T-helper 1 cell treated with Interleukin-12 subunit alpha and Interleukin-12 subunit beta and Interleukin-4 antibody, amounts not matched to agents 30 μg/mL and 1 μg/mL, for 36 hours (primary cell): ENCODE results near the gene GMEB2.
"Not testable (repeated sequence)": the region's sequence is repeated elsewhere in the genome, so short reads cannot be mapped to it uniquely, and the experiment has no call there.

Experiments used
- H3K27ac Mint-ChIP-seq: one replicate; pipeline ENCODE4 v1.8.0; 2021; ENCODE audit warnings: mild to moderate bottlenecking, mixed read lengths
- H3K27me3 Mint-ChIP-seq: one replicate; pipeline ENCODE4 v1.8.0; 2021; ENCODE audit warnings: low read depth, mixed read lengths
- H3K36me3 Mint-ChIP-seq: one replicate; pipeline ENCODE4 v1.8.0; 2021; ENCODE audit warnings: low read depth, mixed read lengths
- H3K4me1 Mint-ChIP-seq: one replicate; pipeline ENCODE4 v1.8.0; 2021; ENCODE audit warnings: low read depth, mixed read lengths
- H3K4me3 Mint-ChIP-seq: one replicate; pipeline ENCODE4 v1.8.0; 2021; ENCODE audit warnings: mild to moderate bottlenecking, moderate library complexity, mixed read lengths
- H3K9me3 Mint-ChIP-seq: one replicate; pipeline ENCODE4 v1.8.0; 2021; ENCODE audit warnings: mixed read lengths

Gene GMEB2

DNA sequence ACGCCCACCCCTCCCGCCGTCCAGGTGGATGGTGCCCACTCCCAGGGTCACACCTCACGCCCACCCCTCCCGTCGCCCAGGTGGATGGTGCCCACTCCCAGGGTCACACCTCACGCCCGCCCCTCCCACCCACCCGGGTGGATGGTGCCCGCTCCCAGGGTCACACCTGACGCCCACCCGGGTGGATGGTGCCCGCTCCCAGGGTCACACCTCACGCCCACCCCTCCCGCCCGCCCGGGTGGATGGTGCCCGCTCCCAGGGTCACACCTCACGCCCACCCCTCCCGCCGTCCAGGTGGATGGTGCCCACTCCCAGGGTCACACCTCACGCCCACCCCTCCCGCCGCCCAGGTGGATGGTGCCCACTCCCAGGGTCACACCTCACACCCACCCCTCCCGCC is 23.6 kb upstream of the GMEB2 start:
- H3K27ac Mint-ChIP-seq, H3K9me3 Mint-ChIP-seq, H3K36me3 Mint-ChIP-seq, H3K4me3 Mint-ChIP-seq: not testable (repeated sequence)
- Mint-ChIP-seq H3K27me3 (peaks cover 29% of the 10 kb centered on the region), H3K4me1 (peaks cover 10% of the 10 kb centered on the region)

DNA sequence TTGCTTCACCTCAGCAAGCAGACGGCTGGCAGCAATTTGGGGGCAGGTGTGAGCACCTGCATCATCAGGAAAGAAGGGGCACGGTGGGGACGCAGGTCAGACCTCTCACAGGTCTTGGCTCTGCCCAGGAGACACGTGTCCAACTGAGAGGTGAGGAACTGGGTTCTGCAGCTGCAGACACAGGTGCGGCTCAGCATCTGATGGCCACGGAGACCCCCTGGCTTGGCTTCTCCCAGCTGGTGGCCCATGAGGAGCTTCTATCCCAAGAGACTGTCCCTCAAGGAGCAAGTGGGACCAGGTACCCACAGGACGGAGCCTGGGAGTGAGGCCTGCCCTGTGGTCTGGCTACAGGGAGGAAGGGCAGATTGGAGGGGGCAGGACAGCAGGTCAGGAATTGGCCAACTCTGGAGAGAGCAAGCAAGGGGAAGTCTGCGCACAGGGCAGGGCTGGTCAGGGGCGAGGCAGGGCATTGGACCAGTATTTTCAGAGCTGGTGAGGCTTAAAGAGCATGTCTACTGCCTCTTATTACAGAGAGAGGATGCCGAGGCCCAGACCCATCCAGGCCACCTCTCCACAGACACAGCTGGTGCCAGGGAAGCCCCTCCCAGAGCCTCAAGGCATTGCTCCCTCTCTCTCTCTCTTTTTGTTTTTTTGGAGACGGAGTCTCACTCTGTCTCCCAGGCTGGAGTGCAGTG is 22.1 kb upstream of the GMEB2 start:
- Mint-ChIP-seq H3K4me3 (no peak overlapping the region), H3K9me3 (no peaks in the 10 kb centered on the region), H3K36me3 (no peaks in the 10 kb centered on the region), H3K27ac (no peak overlapping the region), H3K4me1 (peaks cover 9% of the 10 kb centered on the region), H3K27me3 (peaks cover 28% of the 10 kb centered on the region)

DNA sequence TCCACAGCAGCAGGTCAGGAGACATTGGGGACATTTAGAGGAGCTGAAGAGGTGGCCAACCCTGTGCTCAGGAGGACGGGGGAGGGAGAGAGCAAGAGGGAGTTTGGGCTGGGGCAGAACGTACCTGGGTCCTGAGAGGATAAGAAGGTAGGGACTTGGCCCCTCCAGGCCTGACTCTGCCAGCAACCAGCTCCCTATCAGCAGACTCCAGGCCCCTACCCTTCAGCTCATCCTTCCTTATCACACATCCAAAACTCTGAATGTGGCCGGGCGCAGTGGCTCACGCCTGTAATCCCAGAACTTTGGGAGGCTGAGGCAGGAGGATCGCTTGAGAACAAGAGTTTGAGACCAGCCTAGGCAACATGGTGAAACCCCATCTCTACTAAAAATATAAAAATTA is 21.3 kb upstream of the GMEB2 start:
- no peak overlapping the region for H3K27ac Mint-ChIP-seq
- H3K27me3 Mint-ChIP-seq: peaks cover 29% of the 10 kb centered on the region
- peaks cover 6% of the 10 kb centered on the region for H3K4me1 Mint-ChIP-seq
- no peak overlapping the region for H3K4me3 Mint-ChIP-seq
- H3K36me3 Mint-ChIP-seq: no peaks in the 10 kb centered on the region
- H3K9me3 Mint-ChIP-seq: no peaks in the 10 kb centered on the region

DNA sequence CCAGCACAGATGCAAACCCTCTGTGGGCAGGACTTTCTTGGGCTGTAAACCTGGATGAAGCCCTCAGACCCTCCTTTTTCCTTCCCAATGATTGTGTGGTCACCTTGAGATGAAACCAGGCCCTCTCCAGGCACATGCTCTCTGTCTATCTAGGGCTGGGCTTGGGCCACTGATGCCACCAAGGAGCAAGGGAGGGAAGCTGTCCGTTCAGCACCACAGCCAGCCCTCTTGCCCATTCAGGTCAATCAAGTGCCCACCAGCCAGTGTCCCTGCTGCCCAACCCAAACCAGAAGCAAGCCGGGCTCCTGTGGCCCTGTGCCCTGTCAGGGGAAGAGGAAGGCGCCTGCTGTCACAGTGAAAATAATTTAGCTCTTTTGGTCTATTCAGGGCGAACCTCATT is 18.3 kb upstream of the GMEB2 start:
- Mint-ChIP-seq H3K4me3 (no peak overlapping the region), H3K36me3 (no peaks in the 10 kb centered on the region), H3K9me3 (no peaks in the 10 kb centered on the region), H3K27me3 (peaks cover 19% of the 10 kb centered on the region), H3K27ac (no peak overlapping the region), H3K4me1 (peaks cover 2% of the 10 kb centered on the region)

DNA sequence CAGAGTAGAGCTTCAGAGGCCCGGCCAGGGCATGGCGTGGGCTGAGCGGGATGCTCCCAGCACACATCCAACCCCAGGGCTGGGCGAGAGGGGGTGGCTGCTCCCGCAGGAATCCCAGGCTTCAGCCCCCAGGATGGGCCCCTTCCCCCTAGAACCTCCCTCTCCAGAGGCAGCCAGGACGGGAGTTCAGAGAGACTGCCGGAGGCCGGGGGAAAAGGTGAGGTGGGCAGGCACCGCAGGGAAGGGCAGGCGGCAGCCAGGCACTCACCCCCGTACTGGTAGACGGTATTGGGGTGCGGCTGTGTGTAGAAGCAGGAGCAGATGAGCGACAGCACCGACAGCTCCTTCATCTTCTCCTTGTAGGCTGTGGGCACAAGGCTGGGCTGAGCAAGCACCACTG is 17.0 kb upstream of the GMEB2 start:
- peaks cover 11% of the 10 kb centered on the region for H3K4me1 Mint-ChIP-seq
- H3K27ac Mint-ChIP-seq: no peak overlapping the region
- no peaks in the 10 kb centered on the region for H3K9me3 Mint-ChIP-seq
- H3K4me3 Mint-ChIP-seq: no peak overlapping the region
- peaks cover 16% of the 10 kb centered on the region for H3K27me3 Mint-ChIP-seq
- no peaks in the 10 kb centered on the region for H3K36me3 Mint-ChIP-seq

DNA sequence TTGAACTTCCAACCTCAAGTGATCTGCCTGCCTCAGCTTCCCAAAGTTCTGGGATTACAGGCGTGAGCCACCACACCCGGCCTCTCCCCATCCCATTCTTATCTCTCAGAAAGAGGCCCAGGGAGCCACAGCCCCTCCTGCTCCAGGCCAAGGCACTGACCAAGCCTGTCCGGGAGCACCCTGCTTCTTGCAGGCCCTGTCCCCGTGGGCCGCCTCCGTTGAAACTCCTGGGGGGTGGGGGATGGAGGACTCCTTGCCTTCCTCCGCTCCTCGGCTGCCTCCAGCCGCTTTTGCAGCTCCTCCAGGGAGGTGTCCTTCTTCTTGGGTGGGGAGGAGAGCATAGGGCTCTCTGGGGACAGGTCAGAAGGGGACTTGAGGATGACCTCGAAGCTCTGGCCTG is 16.6 kb upstream of the GMEB2 start:
- H3K27me3 Mint-ChIP-seq: peaks cover 16% of the 10 kb centered on the region
- H3K9me3 Mint-ChIP-seq: no peaks in the 10 kb centered on the region
- H3K4me3 Mint-ChIP-seq: peak overlapping the region; percentile 66
- no peaks in the 10 kb centered on the region for H3K36me3 Mint-ChIP-seq
- no peak overlapping the region for H3K27ac Mint-ChIP-seq
- H3K4me1 Mint-ChIP-seq: peaks cover 11% of the 10 kb centered on the region

DNA sequence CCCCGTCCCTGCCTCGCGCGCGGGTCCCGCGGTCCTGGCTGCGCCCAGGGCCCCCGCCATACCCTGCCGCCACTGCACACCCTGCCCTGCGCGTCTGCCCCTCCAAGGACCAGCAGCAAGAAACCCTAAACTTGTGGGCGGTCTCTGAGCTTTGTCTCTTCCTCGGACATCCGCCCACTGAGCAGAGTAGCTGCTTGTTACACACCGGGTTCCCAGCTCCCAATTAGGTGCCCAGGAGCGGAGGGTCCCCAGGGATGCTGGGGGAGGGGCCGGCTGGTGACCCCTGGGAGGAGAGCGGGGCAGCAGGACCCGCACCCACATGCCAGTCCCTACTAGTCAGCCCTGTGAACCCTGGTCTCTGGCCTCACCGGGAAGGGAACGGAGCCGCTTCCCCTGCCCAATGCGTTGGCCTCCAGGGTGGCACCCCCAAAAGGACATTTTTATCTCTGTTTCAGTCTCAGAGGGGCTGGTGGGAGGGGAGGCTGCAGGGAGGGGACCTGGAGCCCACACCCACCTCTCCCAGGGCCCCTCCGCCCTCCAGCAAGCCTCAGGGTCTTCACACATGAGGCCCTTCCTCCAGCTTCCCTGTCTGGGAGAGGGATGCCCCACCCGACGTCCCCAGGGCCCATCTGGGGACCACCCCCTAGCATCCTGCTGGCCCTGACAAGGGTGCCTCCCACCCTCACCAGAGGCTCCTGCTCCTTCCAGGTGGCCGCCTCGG is 15.8 kb upstream of the GMEB2 start:
- Mint-ChIP-seq H3K4me1 (peaks cover 14% of the 10 kb centered on the region), H3K27me3 (peaks cover 16% of the 10 kb centered on the region), H3K4me3 (peak overlapping the region; percentile 57), H3K27ac (peak overlapping the region; percentile 81), H3K36me3 (peaks cover 3% of the 10 kb centered on the region), H3K9me3 (no peaks in the 10 kb centered on the region)

DNA sequence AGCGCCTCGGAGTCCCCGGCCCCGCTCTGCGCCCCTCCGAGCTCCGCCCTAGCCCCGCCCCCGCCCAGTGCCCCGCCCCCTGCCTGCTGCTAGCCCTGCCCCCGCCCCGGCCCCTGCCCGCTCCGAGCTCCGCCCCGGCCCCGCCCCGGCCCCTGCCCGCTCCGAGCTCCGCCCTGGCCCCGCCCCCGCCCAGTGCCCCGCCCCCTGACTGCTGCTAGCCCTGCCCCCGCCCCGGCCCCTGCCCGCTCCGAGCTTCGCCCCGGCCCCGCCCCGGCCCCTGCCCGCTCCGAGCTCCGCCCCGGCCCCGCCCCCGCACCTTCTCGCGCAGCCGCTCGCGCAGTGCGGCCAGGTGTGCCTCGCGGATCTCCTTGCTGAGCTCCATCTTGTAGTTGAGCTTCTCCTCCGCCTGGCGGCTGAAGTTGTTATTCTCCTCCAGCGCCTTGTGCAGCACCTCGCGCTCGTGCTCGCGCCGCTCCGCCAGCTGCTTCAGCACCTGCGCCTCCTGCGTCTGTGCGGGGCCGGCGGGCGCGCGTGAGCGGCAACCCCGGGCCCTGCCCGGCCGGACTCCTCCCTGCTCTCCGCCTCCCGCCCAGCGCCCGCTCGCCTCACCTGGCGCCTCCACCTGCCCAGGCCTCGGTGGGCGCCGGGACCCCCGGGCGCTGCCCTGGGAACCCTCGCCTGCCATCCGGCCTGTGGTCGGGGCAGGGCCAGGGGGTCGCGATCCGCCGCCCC is 15.1 kb upstream of the GMEB2 start:
- peaks cover 19% of the 10 kb centered on the region for H3K4me1 Mint-ChIP-seq
- H3K9me3 Mint-ChIP-seq: no peaks in the 10 kb centered on the region
- peaks cover 16% of the 10 kb centered on the region for H3K27me3 Mint-ChIP-seq
- H3K27ac Mint-ChIP-seq: no peak overlapping the region
- H3K36me3 Mint-ChIP-seq: peaks cover 3% of the 10 kb centered on the region
- H3K4me3 Mint-ChIP-seq: peak overlapping the region; percentile 37

DNA sequence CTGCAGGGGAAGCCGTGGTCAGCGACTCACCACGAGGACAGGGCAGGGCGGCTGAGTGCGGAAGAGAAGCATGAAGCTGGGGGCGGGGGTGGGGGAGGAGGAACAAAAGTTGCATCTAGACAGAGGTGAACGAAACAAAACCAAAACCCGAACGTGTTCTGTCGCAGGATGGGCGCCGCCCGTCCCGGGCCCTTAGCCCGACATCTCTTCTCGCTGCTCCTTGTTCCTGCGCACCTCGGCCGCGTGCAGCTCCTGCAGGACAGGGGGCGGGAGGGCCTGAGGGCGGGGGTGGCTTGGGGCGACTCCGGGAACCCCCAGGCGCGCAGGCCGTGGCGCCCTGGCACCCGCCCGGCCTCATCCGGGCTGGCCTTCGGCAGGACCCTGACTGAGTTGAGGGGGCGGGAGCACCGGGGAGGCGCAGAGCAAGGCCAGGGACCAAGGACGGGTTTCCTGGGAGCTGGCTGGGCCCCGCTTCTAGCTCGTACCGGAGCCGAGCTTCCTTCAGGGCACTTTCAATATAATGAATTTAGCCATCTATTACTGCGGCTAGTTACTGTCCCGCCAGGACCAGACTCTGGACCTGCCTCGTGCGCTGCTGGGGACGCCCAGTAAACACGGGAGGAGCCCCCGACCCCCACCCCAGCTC is 14.4 kb upstream of the GMEB2 start:
- peaks cover 16% of the 10 kb centered on the region for H3K27me3 Mint-ChIP-seq
- H3K9me3 Mint-ChIP-seq: no peaks in the 10 kb centered on the region
- H3K36me3 Mint-ChIP-seq: peaks cover 3% of the 10 kb centered on the region
- H3K4me1 Mint-ChIP-seq: peaks cover 22% of the 10 kb centered on the region
- peak overlapping the region; percentile 74 for H3K4me3 Mint-ChIP-seq
- H3K27ac Mint-ChIP-seq: peak overlapping the region; percentile 67

DNA sequence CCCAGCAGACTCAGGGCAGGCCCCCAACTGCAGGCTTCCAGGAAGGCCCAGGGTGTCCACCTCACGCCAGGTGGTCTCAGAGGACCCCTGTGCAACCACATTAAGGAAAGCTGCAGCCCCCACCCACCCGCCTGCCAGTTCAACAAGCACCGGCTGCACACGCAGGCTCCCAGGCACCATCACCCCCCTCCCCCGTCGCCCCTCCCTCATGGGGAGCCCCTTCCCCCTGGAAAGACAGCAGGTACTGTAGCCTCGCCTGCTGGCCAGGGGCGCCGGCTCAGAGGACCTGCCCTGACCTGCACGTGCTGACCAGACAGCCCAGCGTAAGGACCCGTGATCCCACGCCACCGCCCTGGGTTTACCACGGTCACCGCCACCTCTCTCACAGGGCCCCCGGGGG is 13.8 kb upstream of the GMEB2 start:
- Mint-ChIP-seq H3K27ac (peak overlapping the region; percentile 49), H3K4me1 (peaks cover 25% of the 10 kb centered on the region), H3K4me3 (peak overlapping the region; percentile 90), H3K27me3 (peaks cover 12% of the 10 kb centered on the region)
- H3K9me3 Mint-ChIP-seq, H3K36me3 Mint-ChIP-seq: not testable (repeated sequence)

DNA sequence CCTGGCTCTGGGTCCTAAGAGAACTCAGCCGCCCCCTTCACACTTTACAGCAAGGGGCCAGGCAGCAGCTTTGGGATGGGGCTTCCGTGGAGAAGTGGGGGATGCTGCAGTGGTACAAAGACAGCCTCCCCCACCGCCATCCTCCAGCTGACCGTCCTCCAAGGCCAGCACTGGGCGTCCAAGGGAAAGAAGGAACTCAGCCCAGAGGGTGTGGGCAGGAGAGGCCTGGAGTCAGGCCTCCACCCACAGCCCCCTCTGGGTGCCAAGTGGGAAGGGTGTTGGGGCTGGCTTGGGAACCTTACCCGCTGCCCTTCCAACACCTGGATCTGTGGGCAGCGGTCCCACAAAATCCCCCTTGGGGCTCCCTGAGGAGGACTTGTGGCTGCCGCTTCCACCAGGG is 13.2 kb upstream of the GMEB2 start:
- H3K27me3 Mint-ChIP-seq: peaks cover 9% of the 10 kb centered on the region
- peak overlapping the region; percentile 100 for H3K27ac Mint-ChIP-seq
- peak overlapping the region; percentile 90 for H3K4me3 Mint-ChIP-seq
- no peaks in the 10 kb centered on the region for H3K9me3 Mint-ChIP-seq
- H3K36me3 Mint-ChIP-seq: peaks cover 3% of the 10 kb centered on the region
- peaks cover 31% of the 10 kb centered on the region for H3K4me1 Mint-ChIP-seq

DNA sequence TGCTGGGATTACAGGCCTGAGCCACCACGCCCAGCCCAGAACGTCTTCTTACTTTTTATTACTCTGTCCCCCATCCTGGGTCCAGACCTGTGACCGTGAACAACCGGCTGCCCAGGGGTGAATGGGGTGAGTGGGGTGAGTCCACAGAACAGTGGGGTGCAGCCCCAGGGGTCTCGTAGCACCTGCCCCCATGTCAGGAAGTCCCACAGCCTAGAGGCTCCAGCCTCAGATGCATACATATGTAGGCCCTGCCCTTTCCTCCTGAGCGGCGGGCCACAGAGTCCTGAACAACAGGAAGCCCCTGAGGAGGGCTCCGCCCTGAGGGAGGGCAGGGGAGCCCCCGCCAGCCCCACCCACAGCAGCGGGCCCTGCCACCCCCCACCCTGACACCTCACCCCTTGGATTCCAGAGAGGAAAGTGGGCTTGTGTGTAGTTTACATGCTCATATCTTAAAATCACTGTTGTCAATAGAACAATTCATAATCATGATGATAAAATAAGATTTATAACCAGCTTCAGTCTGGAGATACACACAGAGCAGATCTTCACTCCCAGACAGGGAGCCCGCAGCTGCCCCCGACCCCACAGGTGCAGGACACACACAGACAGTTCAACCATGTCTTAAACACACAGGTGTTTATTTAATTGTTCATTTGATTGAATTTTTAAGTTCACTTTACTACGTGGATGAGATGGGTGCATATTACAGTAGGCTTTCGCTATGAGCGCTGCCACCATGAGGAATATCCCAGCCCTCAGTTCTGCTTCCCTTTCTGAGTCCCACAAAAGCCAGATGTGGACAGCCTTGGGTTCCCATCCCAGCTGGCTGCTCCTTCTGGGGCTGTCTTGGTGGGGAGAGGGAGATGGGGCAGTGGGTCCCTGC is 12.4 kb upstream of the GMEB2 start:
- Mint-ChIP-seq H3K27ac (peak overlapping the region; percentile 100), H3K9me3 (no peaks in the 10 kb centered on the region), H3K36me3 (peaks cover 3% of the 10 kb centered on the region), H3K4me1 (peaks cover 31% of the 10 kb centered on the region), H3K4me3 (peak overlapping the region; percentile 90), H3K27me3 (peaks cover 6% of the 10 kb centered on the region)

DNA sequence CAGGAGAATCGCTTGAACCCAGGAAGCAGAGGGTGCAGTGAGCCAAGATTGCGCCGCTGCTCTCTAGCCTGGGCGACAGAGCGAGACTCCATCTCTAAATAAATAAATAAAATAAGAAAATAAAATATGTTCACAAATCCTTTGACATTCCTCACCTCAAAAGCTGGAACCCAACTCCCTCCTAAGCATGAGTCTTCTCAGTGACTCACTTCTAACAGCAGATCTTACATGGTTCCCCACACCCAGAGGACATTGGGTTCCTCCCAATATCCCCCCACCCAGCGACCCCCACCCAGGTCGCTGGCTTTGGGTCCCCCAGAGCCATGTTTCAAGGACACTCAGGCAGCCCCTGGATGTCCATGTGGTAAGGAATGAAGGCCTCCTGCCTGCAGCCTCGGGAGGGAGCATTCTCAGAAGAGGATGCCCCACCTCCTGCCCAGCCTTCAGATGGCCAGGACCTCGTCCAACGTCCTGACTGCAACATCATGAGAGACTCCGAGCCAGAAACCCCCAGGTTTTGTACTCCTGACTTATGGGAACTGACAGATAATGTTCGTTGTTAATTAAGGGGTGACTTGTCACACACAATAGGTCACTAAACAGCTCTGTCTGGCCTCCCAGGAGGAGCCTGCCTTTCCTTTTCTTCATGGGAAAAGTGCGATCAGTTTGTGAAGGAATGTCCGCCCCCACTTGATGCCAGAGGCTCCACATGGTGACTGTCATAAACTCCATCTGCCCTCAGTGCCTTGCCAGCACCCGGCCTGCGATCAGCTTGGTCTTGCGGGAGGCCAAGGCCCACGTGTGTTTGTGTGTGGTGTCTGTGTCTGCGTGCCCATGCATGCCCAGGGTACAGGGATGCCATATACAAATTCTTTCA is 10.1 kb upstream of the GMEB2 start:
- Mint-ChIP-seq H3K27ac (peak overlapping the region; percentile 52), H3K9me3 (no peaks in the 10 kb centered on the region), H3K36me3 (peaks cover 8% of the 10 kb centered on the region), H3K4me1 (peaks cover 37% of the 10 kb centered on the region), H3K27me3 (no peaks in the 10 kb centered on the region), H3K4me3 (no peak overlapping the region)
